KMS-11 (cell line): ENCODE results near the gene TINAGL1.

Experiments used
- H2AFZ ChIP-seq: fragments of 200-600 bp; sonication (generic); 2 replicates; pipeline ENCODE4 v1.6.1; 2016; ENCODE audit warnings: antibody characterized with exemption, mixed run types, low read depth
- H3K27ac ChIP-seq: fragments of 200-600 bp; sonication (generic); 2 replicates; pipeline ENCODE4 v1.6.1; 2016; ENCODE audit warnings: mild to moderate bottlenecking, mixed run types
- H3K27me3 ChIP-seq: fragments of 200-600 bp; sonication (generic); 2 replicates; pipeline ENCODE4 v1.6.1; 2017; ENCODE audit warnings: mild to moderate bottlenecking, low read depth, mixed run types, moderate library complexity; ENCODE audit not compliant: insufficient read depth
- H3K36me3 ChIP-seq: fragments of 200-600 bp; sonication (generic); 2 replicates; pipeline ENCODE4 v1.6.1; 2017; ENCODE audit warnings: mild to moderate bottlenecking, mixed run types; ENCODE audit not compliant: insufficient read depth
- H3K4me1 ChIP-seq: fragments of 200-600 bp; sonication (generic); 2 replicates; pipeline ENCODE4 v1.6.1; 2016; ENCODE audit warnings: mild to moderate bottlenecking, low read depth, mixed run types; ENCODE audit not compliant: poor library complexity, severe bottlenecking
- H3K4me2 ChIP-seq: fragments of 200-600 bp; sonication (generic); 2 replicates; pipeline ENCODE4 v1.7.0; 2016; ENCODE audit warnings: mild to moderate bottlenecking, mixed run types
- H3K4me3 ChIP-seq: fragments of 200-600 bp; sonication (generic); IDR thresholded peaks from 2 replicates; pipeline ENCODE4 v1.6.1; 2017; ENCODE audit warnings: low read depth, low read length, mixed read lengths; ENCODE audit not compliant: insufficient read depth
- H3K79me2 ChIP-seq: fragments of 200-600 bp; sonication (generic); 2 replicates; pipeline ENCODE4 v1.6.1; 2016; ENCODE audit warnings: low read depth, mixed run types; ENCODE audit not compliant: insufficient read depth
- H3K9ac ChIP-seq: fragments of 200-600 bp; sonication (generic); 2 replicates; pipeline ENCODE4 v1.6.1; 2016; ENCODE audit warnings: mild to moderate bottlenecking, mixed run types
- H4K20me1 ChIP-seq: fragments of 200-600 bp; sonication (generic); 2 replicates; pipeline ENCODE4 v1.6.1; 2016; ENCODE audit warnings: mild to moderate bottlenecking, mixed run types; ENCODE audit not compliant: insufficient read depth
- TF ChIP-seq, protein P1 (sequence below): fragments of 200-600 bp; sonication (generic); conservative IDR thresholded peaks from 2 replicates; pipeline ENCODE4 v1.6.1; 2017; ENCODE audit warnings: low read depth, mild to moderate bottlenecking, antibody characterized with exemption, low read length, moderate library complexity, mixed read lengths

The TINAGL1 gene

DNA sequence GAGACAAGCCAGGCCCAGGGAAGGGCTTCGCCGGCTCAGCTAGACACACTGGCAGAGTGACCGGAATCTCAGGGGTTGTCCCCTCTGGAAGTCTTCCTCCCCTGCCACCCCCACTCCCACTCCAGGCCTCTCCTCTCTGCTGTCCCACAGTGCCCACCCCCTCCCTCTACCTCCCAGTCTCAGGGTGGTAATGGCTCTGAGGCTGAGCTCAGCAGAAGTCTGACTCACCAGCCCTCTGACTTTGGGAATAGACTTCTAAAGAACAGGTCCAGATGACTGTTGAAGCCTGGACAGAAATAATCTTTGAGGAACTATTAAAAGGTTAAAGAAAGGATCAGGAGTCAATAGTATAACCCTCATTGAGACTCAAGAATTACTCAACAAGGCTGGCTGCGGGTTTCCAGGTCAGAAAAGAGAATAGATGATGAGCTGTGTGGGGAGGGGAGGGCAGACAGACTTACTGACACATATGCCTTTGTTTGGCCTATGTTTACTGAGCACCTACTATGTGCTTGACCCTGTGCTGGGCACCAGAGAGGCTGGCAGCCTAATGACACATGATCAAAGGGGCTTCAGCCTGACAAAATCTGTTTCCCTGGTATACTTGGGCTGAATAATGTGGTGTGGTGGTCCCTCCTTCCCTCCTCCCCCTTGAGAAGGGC lies 49.4 kb downstream of the TINAGL1 start:
- no peaks in the 10 kb centered on the region for H3K79me2 ChIP-seq
- TF ChIP-seq, protein P1, sequence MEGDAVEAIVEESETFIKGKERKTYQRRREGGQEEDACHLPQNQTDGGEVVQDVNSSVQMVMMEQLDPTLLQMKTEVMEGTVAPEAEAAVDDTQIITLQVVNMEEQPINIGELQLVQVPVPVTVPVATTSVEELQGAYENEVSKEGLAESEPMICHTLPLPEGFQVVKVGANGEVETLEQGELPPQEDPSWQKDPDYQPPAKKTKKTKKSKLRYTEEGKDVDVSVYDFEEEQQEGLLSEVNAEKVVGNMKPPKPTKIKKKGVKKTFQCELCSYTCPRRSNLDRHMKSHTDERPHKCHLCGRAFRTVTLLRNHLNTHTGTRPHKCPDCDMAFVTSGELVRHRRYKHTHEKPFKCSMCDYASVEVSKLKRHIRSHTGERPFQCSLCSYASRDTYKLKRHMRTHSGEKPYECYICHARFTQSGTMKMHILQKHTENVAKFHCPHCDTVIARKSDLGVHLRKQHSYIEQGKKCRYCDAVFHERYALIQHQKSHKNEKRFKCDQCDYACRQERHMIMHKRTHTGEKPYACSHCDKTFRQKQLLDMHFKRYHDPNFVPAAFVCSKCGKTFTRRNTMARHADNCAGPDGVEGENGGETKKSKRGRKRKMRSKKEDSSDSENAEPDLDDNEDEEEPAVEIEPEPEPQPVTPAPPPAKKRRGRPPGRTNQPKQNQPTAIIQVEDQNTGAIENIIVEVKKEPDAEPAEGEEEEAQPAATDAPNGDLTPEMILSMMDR: no peak
- no peaks in the 10 kb centered on the region for H4K20me1 ChIP-seq
- H3K4me3 ChIP-seq: no peak overlapping the region
- H3K4me1 ChIP-seq: no peaks in the 10 kb centered on the region
- H3K9ac ChIP-seq: no peak overlapping the region
- no peaks in the 10 kb centered on the region for H3K27me3 ChIP-seq
- no peak overlapping the region for H3K4me2 ChIP-seq
- no peak overlapping the region for H2AFZ ChIP-seq
- no peaks in the 10 kb centered on the region for H3K36me3 ChIP-seq
- no peak overlapping the region for H3K27ac ChIP-seq

- H3K4me3 ChIP-seq: no peak overlapping the region
- H3K27ac ChIP-seq: no peak overlapping the region
- H3K4me2 ChIP-seq: no peak overlapping the region
- no peaks in the 10 kb centered on the region for H3K36me3 ChIP-seq
- no peak overlapping the region for H2AFZ ChIP-seq
- no peaks in the 10 kb centered on the region for H4K20me1 ChIP-seq
- H3K79me2 ChIP-seq: no peaks in the 10 kb centered on the region
- H3K27me3 ChIP-seq: no peaks in the 10 kb centered on the region
- no peaks in the 10 kb centered on the region for H3K4me1 ChIP-seq
- H3K9ac ChIP-seq: no peak overlapping the region
- TF ChIP-seq, protein P1: no peak
Observed at GRCh38 chr1:31626223-31627207, 50.2 kb downstream of the TINAGL1 start.

DNA sequence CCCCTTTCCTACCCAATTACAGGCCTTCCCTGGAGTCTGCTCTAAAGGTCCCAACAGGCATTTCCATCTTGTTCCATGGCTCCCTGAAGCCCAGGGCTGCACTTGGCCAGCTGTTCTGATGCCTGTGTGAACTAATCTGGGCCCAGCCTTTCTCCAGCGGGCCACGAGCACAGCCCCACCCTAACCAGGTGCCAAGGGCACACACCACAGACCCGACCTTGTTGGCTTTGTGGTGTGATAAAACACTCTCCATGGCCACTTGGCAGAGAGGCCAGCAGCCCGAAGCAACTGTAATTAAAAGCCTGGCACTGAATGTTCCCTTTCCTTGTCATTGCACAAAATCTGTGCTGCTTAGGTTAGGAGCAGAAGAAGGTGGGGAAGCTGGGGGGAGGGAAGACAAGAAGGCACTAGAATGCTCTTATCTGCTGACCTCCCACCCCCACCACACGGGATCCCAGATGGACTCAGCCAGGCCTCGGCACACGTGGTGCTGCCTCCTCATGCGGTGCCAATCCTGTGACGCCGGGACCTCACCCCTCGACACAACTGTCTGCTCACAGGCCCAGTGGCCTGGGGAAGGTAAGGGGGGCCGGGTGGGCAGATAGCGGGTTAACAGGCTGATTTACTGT lies 51.1 kb downstream of the TINAGL1 start:
- Histone ChIP-seq H3K36me3 (no peaks in the 10 kb centered on the region), H4K20me1 (no peaks in the 10 kb centered on the region), H3K9ac (no peak overlapping the region), H2AFZ (no peak overlapping the region), H3K4me2 (no peak overlapping the region), H3K79me2 (no peaks in the 10 kb centered on the region), H3K27me3 (no peaks in the 10 kb centered on the region), H3K4me1 (no peaks in the 10 kb centered on the region), H3K27ac (no peak overlapping the region), H3K4me3 (no peak overlapping the region)
- TF ChIP-seq, protein P1: no peak

DNA sequence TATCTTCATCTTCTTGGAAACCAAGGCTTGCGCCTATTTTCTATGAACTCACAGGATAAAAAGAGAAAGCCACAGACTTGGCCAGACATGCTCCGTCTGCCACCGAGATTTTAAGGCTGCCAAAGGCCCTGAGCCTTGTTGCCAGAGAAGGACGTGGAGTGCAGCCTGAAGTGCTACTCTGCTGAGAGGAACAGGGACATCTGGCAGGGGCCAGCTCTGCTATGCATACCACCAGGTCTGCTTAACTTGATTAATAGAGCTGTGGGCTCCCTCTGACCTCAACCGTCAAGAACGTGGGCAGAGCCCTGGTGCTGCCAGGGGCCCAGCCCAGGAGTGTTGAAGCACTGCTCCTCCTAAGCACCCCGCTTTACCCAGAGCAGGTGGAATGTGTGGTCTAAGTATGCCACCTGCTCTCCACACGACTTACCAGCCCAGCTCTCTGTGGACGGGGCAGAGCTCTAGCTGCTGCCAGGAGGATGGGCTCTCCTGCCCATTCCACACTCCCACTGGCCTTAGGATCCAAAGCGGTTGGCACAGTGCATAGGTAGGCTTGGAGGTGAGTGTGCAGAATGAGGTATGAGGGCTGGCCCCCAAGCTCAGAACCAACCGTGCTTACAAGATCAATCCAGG lies 51.7 kb downstream of the TINAGL1 start:
- Histone ChIP-seq H2AFZ (no peak overlapping the region), H4K20me1 (no peaks in the 10 kb centered on the region), H3K27ac (no peak overlapping the region), H3K4me1 (no peaks in the 10 kb centered on the region), H3K36me3 (no peaks in the 10 kb centered on the region), H3K27me3 (no peaks in the 10 kb centered on the region), H3K9ac (no peak overlapping the region), H3K79me2 (no peaks in the 10 kb centered on the region), H3K4me2 (no peak overlapping the region), H3K4me3 (no peak overlapping the region)
- TF ChIP-seq, protein P1: no peak
